Aorta (tissue), 5 donors: ENCODE data around the gene GYG2. TPM values are rescaled to one million over a fixed set of nuclear protein-coding genes. Genes with fewer than 3 reads are reported as not detected.
A peak's percentile ranks its signal among the peaks of the same experiment; 100 is the strongest.
"Not testable (repeated sequence)": the region's sequence is repeated elsewhere in the genome, so short reads cannot be mapped to it uniquely, and the experiment has no call there.

Experiments used
- ATAC-seq: fragments of 200-7000 bp; cut with Tn5 transposase; one replicate; pipeline ENCODE4 v1.9.1; 2022; ENCODE audit warnings: moderate library complexity; ENCODE audit not compliant: low FRiP score
- DNase-seq, 2 donors: peaks; one replicate each; pipeline ENCODE4 v3.0.0-alpha.2; 2020
- H3K27ac ChIP-seq, 2 donors: one replicate each; pipeline ENCODE4 v1.5.1; 2013; ENCODE audit warnings: low read length in 2 of 2, mild to moderate bottlenecking in 2 of 2, moderate library complexity in 2 of 2, control low read depth in 1 of 2, inconsistent platforms in 1 of 2, low read depth in 1 of 2
- H3K27me3 ChIP-seq, 2 donors: one replicate each; pipeline ENCODE4 v1.6.1; 2013; ENCODE audit warnings: control low read depth in 1 of 2, low read length in 1 of 2, mild to moderate bottlenecking in 1 of 2, moderate library complexity in 1 of 2; ENCODE audit not compliant: insufficient read depth in 2 of 2, control insufficient read depth in 1 of 2
- H3K36me3 ChIP-seq, 2 donors: one replicate each; pipeline ENCODE4 v1.6.1; 2013; ENCODE audit warnings: control low read depth in 1 of 2, low read length in 1 of 2, mild to moderate bottlenecking in 1 of 2; ENCODE audit not compliant: insufficient read depth in 2 of 2, control insufficient read depth in 1 of 2
- H3K4me1 ChIP-seq, 2 donors: one replicate each; pipeline ENCODE4 v1.6.1; 2013; ENCODE audit warnings: low read length in 2 of 2, control low read depth in 1 of 2, mild to moderate bottlenecking in 1 of 2, moderate library complexity in 1 of 2; ENCODE audit not compliant: insufficient read depth in 2 of 2, control insufficient read depth in 1 of 2
- H3K4me3 ChIP-seq, 2 donors: one replicate each; pipeline ENCODE4 v1.5.1; 2013; ENCODE audit warnings: low read length in 2 of 2, control low read depth in 1 of 2, mild to moderate bottlenecking in 1 of 2
- H3K9me3 ChIP-seq: one replicate; pipeline ENCODE4 v1.6.1; 2013; ENCODE audit warnings: mild to moderate bottlenecking, low read length; ENCODE audit not compliant: control insufficient read depth
- WGBS, 2 donors: extraction: QIAGEN DNeasy Blood & Tissue Kit; methylation state at CpG; one replicate each; pipeline ENCODE4 v1.1.7; 2013; 5-methylcytosine and 5-hydroxymethylcytosine counted together
- intact Hi-C, 2 donors: fragments of 100-400 bp; cut with DNase I; formaldehyde crosslinking; loops; one replicate each; pipeline versions ENCODE4 v1.14.2 to v1.15.0; 2022
- polyA plus RNA-seq, 2 donors: library from polyadenylated mRNA; stranded (reverse); fragments of 200-250 nt; gene quantifications; one replicate each; pipeline ENCODE4 v1.2.3, GENCODE V29; 2013
- total RNA-seq, 2 donors: library from RNA; stranded (reverse); fragmentation: NEBNext Ultra II Directional; extraction: Animal tissue kit (Norgen Biotek cat#: 25700); gene quantifications; one replicate each; pipeline ENCODE4 v1.2.1, GENCODE V29; 2021
- donor health status: healthy with polysubstance abuse.
- donor health status: Bipolar disorder and iron deficiency.
- donor health status: DM: no; HTN: no; CAD: no.
- donor health status: DM: no; HTN: no; CAD: no.
- donor health status: DM: yes; HTN: yes; CAD: no.

GYG2 gene
- total and polyA plus RNA-seq, 4 donors = 0.13 to 3.1 (median 1.4) TPM

- WGBS, 2 donors = 78 to 88% methylated on average over 1 of the region's 1 CpG
- no peak overlapping the region for H3K27ac ChIP-seq
- no peaks in the 10 kb centered on the region for H3K27me3 ChIP-seq
- intact Hi-C loops = no loop called here
- no peak for DNase-seq
- H3K4me3 ChIP-seq = no peak overlapping the region
- H3K9me3 ChIP-seq = no peaks in the 10 kb centered on the region
- no peaks in the 10 kb centered on the region for H3K4me1 ChIP-seq
- peaks cover 0 to 5% of the 10 kb centered on the region in 2 donors for H3K36me3 ChIP-seq
- no peak for ATAC-seq
These were observed 92.5 kb downstream of the GYG2 start for GRCh38 chrX:2921193-2921592.

GRCh38 chrX:2921750-2922149 lies 93.0 kb downstream of the GYG2 start:
- no peaks in the 10 kb centered on the region for H3K27me3 ChIP-seq
- no peak overlapping the region for H3K27ac ChIP-seq
- 88% methylated on average over 9 of the region's 9 CpGs for whole genome bisulfite sequencing, 2 donors
- intact Hi-C loops = no loop called here
- H3K4me1 ChIP-seq = no peaks in the 10 kb centered on the region
- H3K9me3 ChIP-seq = no peaks in the 10 kb centered on the region
- H3K36me3 ChIP-seq = peaks cover 0 to 5% of the 10 kb centered on the region in 2 donors
- no peak for DNase-seq
- no peak for ATAC-seq
- no peak overlapping the region for H3K4me3 ChIP-seq

DNA sequence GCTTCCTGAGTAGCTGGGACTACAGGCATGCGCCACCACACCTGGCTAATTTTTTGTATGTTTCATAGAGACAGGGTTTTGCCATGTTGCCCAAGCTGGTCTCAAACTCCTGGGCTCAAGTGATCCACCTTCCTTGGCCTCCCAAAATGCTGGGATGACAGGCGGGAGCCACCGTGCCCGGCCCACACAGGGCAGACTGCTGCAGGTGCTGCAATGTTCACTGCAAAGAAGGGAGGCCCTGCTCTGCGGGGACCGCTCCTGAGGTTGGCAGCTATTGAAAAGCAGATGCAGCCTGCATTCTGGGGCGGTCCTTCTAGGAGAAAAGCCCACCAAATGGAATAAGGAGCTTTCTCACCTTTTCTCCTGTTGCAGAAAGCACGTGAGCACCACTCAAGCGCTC lies 95.4 kb downstream of the GYG2 start:
- H3K9me3 ChIP-seq = no peaks in the 10 kb centered on the region
- intact Hi-C loops = no loop called here
- no peaks in the 10 kb centered on the region for H3K4me1 ChIP-seq
- no peak overlapping the region for H3K27ac ChIP-seq
- H3K36me3 ChIP-seq = peaks cover 0 to 5% of the 10 kb centered on the region in 2 donors
- WGBS, 2 donors = 93 to 95% methylated on average over 9 of the region's 9 CpGs
- peak in 1 of 2 donors; percentile 65 for DNase-seq
- no peak for ATAC-seq
- H3K27me3 ChIP-seq = no peaks in the 10 kb centered on the region
- H3K4me3 ChIP-seq = no peak overlapping the region

GRCh38 chrX:2926255-2926654 lies 97.5 kb downstream of the GYG2 start:
- H3K4me3 ChIP-seq, H3K9me3 ChIP-seq, H3K27me3 ChIP-seq, intact Hi-C loops, H3K36me3 ChIP-seq, H3K27ac ChIP-seq, ATAC-seq, DNase-seq, H3K4me1 ChIP-seq: not testable (repeated sequence)
- 85 to 86% methylated on average over 4 of the region's 4 CpGs for WGBS, 2 donors

DNA sequence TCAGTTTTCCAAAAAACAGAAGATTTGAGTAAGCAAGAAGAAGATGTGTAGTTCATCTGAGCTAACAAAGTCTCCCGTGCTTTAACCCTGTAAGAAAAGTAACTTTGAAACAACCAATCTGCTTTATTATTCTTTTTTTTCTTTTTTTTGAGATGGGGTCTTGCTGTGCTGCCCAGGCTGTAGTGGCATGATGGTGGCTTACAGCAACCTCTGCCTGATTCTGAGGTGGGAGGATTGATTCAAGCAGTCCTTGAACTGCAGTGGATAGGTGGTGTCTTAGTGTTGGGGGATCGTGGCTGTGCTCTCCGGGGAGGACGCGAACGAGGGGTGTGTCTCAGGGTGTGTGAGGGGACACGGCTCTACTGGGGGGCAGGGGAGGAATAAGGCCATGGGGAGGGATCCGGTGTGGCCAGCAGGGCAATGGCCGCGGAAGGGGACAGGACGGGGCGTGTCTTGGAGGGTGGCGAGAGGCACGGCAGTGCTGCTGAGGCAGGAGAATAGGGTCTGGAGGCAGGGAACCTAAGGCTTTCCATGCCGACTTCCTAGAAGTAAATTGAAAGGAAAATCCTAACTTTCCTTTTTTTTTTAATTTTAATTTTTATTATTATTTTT lies 98.0 kb downstream of the GYG2 start:
- no peak for ATAC-seq
- Histone ChIP-seq H3K27me3 (no peaks in the 10 kb centered on the region), H3K4me1 (no peaks in the 10 kb centered on the region), H3K36me3 (peaks cover 0 to 2% of the 10 kb centered on the region in 2 donors), H3K9me3 (no peaks in the 10 kb centered on the region), H3K4me3 (no peak overlapping the region), H3K27ac (no peak overlapping the region)
- no peak for DNase-seq
- 94 to 97% methylated on average over 15 of the region's 15 CpGs for WGBS, 2 donors
- intact Hi-C loops = no loop called here

DNA sequence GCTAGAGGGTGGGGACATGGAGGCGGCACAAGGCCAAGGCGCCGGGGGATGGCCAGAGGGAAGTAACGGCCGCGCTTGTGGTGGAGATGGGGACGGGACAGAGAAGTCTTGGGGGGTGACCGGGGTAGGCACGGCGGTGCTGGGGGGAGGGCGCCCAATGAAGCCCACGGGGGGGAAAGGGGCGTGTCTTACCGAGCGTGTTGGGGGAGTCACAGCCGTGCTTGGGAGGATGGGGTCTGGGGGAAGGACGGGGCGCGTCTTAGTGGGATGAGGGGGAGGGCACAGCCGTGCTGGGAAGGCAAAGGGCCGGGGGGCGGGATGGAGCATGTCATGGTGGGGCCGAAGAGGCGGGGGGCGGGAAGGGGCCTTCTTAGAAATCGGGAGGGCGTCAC lies 99.5 kb downstream of the GYG2 start:
- peak; percentile 79 for ATAC-seq

DNA sequence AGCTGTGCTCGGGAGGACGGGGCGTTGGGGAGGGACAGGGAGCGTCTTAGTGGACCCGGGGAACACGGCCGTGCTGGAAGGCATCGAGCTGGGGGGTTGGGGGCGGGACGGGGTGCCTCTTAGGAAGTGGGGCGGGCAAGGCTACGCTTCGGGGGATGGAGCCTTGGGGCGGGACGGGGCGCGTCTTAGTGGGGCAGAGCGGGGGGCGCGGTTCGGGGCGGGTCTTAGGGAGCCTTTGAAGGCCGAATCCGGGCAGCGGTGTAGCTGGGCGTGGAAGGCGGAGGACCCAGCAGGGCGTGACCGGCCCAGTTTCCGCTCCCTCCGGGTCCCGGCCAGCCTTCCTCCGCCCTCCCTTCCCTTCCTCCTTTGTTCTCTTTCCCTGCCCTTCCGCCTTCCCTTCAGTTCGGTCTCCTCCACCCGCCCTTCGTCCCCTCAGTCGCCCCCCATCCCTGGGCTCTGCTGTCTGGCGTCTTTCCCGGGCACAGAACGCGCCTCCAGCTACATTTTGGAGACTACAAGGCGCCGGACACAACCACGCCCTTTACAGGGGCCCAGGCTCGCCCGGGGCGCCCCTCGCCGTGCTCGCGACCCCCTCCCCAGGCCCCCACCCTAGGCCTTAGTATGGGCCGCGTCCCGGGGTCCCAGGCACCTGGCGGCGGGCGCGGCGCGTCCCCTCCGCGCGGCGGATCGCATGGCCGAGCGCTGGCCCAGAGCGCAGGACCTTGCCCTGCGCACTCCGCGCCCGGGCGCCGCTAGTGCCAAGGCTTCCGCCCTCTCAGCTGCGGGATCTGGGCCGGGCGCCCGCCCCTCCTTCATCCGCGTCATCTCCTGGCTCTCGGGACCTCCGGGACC lies 100.1 kb downstream of the GYG2 start, which contains the start of gene ARSD:
Gene ARSD, minus strand, starts transcription at position 757 of the 852 bp plus-strand sequence. Its CDS starts 64 bp downstream, at position 693.
- DNase-seq (peak; percentile 97 to 98), ATAC-seq (peak; percentile 95)
- Histone ChIP-seq H3K27ac (peak within 1 kb of the TSS; percentile 77 to 99), H3K9me3 (no peaks in the 10 kb centered on the region), H3K4me1 (no peaks in the 10 kb centered on the region), H3K36me3 (no peaks in the 10 kb centered on the region), H3K4me3 (peak within 1 kb of the TSS; percentile 68 to 78), H3K27me3 (no peaks in the 10 kb centered on the region)
- intact Hi-C loops = no loop called here
- WGBS, 2 donors = 1% methylated on average over 46 to 84 of the region's 84 CpGs

More for the DNA sequence above, 99.5 kb downstream of the GYG2 start:
- Histone ChIP-seq H3K4me1 (no peaks in the 10 kb centered on the region), H3K36me3 (no peaks in the 10 kb centered on the region), H3K27ac (peak overlapping the region; percentile 17 to 56), H3K27me3 (no peaks in the 10 kb centered on the region), H3K4me3 (peak overlapping the region; percentile 23 to 68), H3K9me3 (no peaks in the 10 kb centered on the region)
- intact Hi-C loops = no loop called here
- 1% methylated on average over 24 to 27 of the region's 27 CpGs for WGBS, 2 donors
- peak; percentile 83 to 85 for DNase-seq

DNA sequence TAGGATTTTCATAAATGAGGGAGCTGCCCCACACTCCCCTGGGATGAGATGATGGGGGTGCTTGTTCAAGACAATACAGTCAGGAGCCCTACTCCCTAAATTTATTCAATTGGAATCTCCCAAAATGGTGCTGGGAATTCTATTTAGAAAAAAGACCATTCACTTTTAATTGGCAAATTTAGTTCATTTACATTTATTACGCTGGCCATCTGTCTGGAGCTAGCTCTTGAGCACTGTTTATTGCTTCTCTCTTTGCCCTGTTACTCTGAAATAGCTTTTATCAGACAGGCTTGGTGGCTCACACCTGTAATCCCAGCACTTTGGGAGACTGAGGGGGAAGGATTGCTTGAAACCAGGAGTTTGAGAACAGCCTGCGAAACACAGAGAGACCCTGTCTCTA lies 102.4 kb downstream of the GYG2 start:
- Histone ChIP-seq H3K27me3 (no peaks in the 10 kb centered on the region), H3K27ac (no peak overlapping the region), H3K4me3 (no peak overlapping the region), H3K9me3 (no peaks in the 10 kb centered on the region), H3K36me3 (no peaks in the 10 kb centered on the region), H3K4me1 (no peaks in the 10 kb centered on the region)
- intact Hi-C loops = no loop called here
- WGBS, 2 donors = 78 to 85% methylated on average over 2 of the region's 2 CpGs
- DNase-seq = no peak
- no peak for ATAC-seq

DNA sequence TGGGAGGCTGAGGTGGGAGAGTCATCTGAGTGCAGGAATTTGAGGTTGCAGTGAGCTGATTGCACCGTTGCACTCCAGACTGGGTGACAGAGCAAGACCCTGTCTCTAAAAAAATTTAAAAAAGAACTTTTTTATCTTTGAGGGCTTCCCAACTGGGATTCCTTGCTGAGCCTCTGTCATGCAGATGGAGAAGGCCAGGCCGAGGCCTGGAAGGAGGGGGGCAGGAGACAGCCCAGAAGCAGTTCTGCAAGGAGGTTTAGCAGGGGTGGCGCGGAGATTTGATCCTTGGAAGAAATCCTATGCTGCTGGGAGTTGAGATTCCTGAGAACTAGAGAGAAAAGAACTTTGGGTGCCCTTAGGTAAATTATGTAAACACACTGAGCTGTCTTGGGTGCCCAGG lies 102.9 kb downstream of the GYG2 start:
- Histone ChIP-seq H3K27ac (no peak overlapping the region), H3K4me1 (no peaks in the 10 kb centered on the region), H3K27me3 (no peaks in the 10 kb centered on the region), H3K36me3 (no peaks in the 10 kb centered on the region), H3K4me3 (no peak overlapping the region), H3K9me3 (no peaks in the 10 kb centered on the region)
- ATAC-seq (no peak), DNase-seq (no peak)
- WGBS, 2 donors = 61 to 70% methylated on average over 4 of the region's 4 CpGs
- intact Hi-C loops = no loop called here
